HEK293T (cell line): Measurements from ENCODE around the gene RNGTT.

Source experiments
- CTCF ChIA-PET: fragments of 350-600 bp; formaldehyde crosslinking; extraction: SDS; loops from one replicate; lab custom pipeline; 2021; ENCODE audit warnings: antibody characterized with exemption, inconsistent platforms; lab: Yijun Ruan, JAX
- POLR2A ChIA-PET: fragments of 350-600 bp; formaldehyde crosslinking; extraction: SDS; loops from one replicate; lab custom pipeline; 2020; ENCODE audit warnings: antibody characterized with exemption, inconsistent platforms; lab: Yijun Ruan, JAX
- DNase-seq: peaks from one replicate; pipeline ENCODE4 v3.0.0; 2012; ENCODE audit warnings: mixed read lengths; ENCODE audit errors: extremely low spot score
- ARNT ChIP-seq: fragments of 450-650 bp; IDR thresholded peaks from 2 replicates; pipeline ENCODE4 v1.6.1; 2017; ENCODE audit warnings: mild to moderate bottlenecking
- BHLHE40 ChIP-seq: fragments of 450-650 bp; IDR thresholded peaks from 2 replicates; pipeline ENCODE4 v1.6.1; 2016; ENCODE audit warnings: mild to moderate bottlenecking, moderate library complexity, borderline replicate concordance
- CTBP1 ChIP-seq: fragments of 450-650 bp; IDR thresholded peaks from 2 replicates; pipeline ENCODE4 v1.6.1; 2016; ENCODE audit warnings: borderline replicate concordance
- ELF4 ChIP-seq: fragments of 450-650 bp; IDR thresholded peaks from 2 replicates; pipeline ENCODE4 v1.6.1; 2017; ENCODE audit warnings: antibody characterized with exemption
- FOXA1 ChIP-seq: fragments of 450-650 bp; IDR thresholded peaks from 2 replicates; pipeline ENCODE4 v1.6.1; 2016; ENCODE audit warnings: mild to moderate bottlenecking
- FOXK2 ChIP-seq: fragments of 450-650 bp; IDR thresholded peaks from 2 replicates; pipeline ENCODE4 v1.6.1; 2016; ENCODE audit warnings: mild to moderate bottlenecking
- FOXM1 ChIP-seq: fragments of 450-650 bp; IDR thresholded peaks from 2 replicates; pipeline ENCODE4 v1.6.1; 2017; ENCODE audit warnings: mild to moderate bottlenecking, borderline replicate concordance
- HDGF ChIP-seq: fragments of 450-650 bp; IDR thresholded peaks from 2 replicates; pipeline ENCODE4 v1.6.1; 2017; ENCODE audit warnings: antibody characterized with exemption, borderline replicate concordance
- L3MBTL2 ChIP-seq: fragments of 450-650 bp; conservative IDR thresholded peaks from 2 replicates; pipeline ENCODE4 v1.6.1; 2016; ENCODE audit warnings: mild to moderate bottlenecking
- LEF1 ChIP-seq: fragments of 450-650 bp; IDR thresholded peaks from 2 replicates; pipeline ENCODE4 v1.6.1; 2017; ENCODE audit warnings: mild to moderate bottlenecking, borderline replicate concordance
- NFRKB ChIP-seq: fragments of 450-650 bp; IDR thresholded peaks from 2 replicates; pipeline ENCODE4 v1.6.1; 2016; ENCODE audit warnings: mild to moderate bottlenecking, moderate library complexity
- SP1 ChIP-seq: fragments of 450-650 bp; IDR thresholded peaks from 2 replicates; pipeline ENCODE4 v1.6.1; 2017
- SUZ12 ChIP-seq: fragments of 450-650 bp; IDR thresholded peaks from 2 replicates; pipeline ENCODE4 v1.6.1; 2016; ENCODE audit warnings: mild to moderate bottlenecking
- TARDBP ChIP-seq: fragments of 450-650 bp; IDR thresholded peaks from 2 replicates; pipeline ENCODE4 v1.6.1; 2016
- ZNF384 ChIP-seq: fragments of 450-650 bp; IDR thresholded peaks from 2 replicates; pipeline ENCODE4 v1.6.1; 2016
- TF ChIP-seq, protein P1 (sequence below): fragments of 450-650 bp; IDR thresholded peaks from 2 replicates; pipeline ENCODE4 v1.6.1; 2016

The RNGTT gene

GRCh38 chr6:88586371-88587149, 376.9 kb downstream of the RNGTT start:
- no peak for TF ChIP-seq NFRKB
- TF ChIP-seq SUZ12, result no peak
- TF ChIP-seq L3MBTL2, result no peak
- TF ChIP-seq ARNT, result no peak
- TF ChIP-seq FOXK2, result no peak
- no peak for TF ChIP-seq FOXM1
- no peak for TF ChIP-seq SP1
- TF ChIP-seq, protein P1, sequence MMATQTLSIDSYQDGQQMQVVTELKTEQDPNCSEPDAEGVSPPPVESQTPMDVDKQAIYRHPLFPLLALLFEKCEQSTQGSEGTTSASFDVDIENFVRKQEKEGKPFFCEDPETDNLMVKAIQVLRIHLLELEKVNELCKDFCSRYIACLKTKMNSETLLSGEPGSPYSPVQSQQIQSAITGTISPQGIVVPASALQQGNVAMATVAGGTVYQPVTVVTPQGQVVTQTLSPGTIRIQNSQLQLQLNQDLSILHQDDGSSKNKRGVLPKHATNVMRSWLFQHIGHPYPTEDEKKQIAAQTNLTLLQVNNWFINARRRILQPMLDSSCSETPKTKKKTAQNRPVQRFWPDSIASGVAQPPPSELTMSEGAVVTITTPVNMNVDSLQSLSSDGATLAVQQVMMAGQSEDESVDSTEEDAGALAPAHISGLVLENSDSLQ, result no peak
- no peak for TF ChIP-seq LEF1
- TF ChIP-seq ELF4, result no peak
- TF ChIP-seq HDGF, result no peak
- TF ChIP-seq FOXA1, result no peak
- no peak for TF ChIP-seq CTBP1
- no peak for TF ChIP-seq BHLHE40
- no peak for TF ChIP-seq ZNF384
- TF ChIP-seq TARDBP, result no peak
- no peak for DNase-seq
- CTCF ChIA-PET, result no interaction called here
- POLR2A ChIA-PET, result no interaction called here

DNA sequence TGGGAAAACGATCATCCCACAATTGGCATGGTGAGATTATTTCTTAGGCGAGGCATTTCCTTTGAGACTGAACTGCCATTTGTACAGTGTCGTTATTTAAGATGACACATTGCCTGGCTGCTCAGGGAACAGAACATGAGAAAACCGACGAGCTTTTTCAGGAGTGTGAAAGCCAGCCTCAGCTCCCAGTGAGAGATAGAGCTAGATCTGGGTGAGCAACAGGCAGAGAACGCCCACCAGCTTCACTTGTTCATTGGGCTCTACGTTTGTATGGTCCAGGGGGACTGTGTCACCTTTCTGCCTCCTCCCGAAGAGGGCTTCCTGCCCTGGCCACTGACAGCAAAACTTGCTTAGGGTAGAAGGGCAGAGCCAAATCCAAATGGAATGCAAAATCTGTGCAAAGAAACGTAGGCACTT, 378.1 kb downstream of the RNGTT start:
- ChIA-PET POLR2A (no interaction called here), CTCF (no interaction called here)
- DNase-seq, result no peak
- TF ChIP-seq SP1 (no peak), HDGF (no peak), SUZ12 (no peak), FOXA1 (no peak), FOXK2 (no peak), TARDBP (no peak), NFRKB (no peak), ZNF384 (no peak), LEF1 (no peak), CTBP1 (no peak), ELF4 (no peak), FOXM1 (no peak), ARNT (no peak), BHLHE40 (no peak), L3MBTL2 (no peak)
- TF ChIP-seq, protein P1, result no peak

DNA sequence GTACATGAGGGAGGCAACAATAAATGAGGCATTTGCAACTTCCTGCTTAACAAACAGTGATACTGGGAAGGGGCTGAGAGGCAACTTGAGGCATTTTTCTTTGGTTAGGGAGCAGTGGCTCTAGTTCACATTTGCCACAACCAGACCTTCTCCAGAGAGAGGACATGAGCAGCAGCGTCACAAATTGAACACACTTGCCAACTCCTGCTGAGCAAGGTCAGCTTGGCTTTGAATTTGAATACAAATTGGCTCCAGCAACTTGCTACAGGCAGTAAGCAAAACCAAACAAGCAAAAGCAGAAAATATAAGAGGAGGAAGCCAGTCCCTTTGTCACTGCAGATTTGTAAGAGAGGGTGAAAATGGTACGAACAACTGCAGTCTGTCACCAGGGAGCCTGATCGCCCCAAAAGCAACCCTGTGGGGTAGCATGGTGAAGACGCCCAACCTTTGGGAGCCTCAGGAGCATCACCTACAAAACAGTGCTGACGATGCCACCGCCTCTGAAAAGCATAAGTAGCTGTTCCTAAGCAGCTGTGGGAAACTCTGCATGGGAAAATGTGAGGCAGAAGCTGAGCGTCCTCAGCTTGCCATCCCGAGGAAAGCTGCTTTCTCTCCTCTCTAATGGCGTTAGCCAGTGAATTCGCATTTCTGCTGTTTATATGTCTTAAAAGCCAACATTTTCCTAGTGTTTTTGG, 378.7 kb downstream of the RNGTT start:
- DNase-seq, result no peak
- TF ChIP-seq TARDBP (no peak), SUZ12 (no peak), FOXA1 (no peak), ELF4 (no peak), L3MBTL2 (no peak), HDGF (no peak), SP1 (no peak), ARNT (no peak), FOXM1 (no peak), CTBP1 (no peak), ZNF384 (no peak), LEF1 (no peak), BHLHE40 (no peak), FOXK2 (no peak), NFRKB (no peak)
- TF ChIP-seq, protein P1, result no peak
- ChIA-PET POLR2A (no interaction called here), CTCF (no interaction called here)

GRCh38 chr6:88577461-88577860, 386.0 kb downstream of the RNGTT start:
- POLR2A ChIA-PET, result no interaction called here
- TF ChIP-seq TARDBP (no peak), HDGF (no peak), ELF4 (no peak), CTBP1 (no peak), SUZ12 (no peak), BHLHE40 (no peak), SP1 (no peak)
- DNase-seq, result no peak
- CTCF ChIA-PET, result no interaction called here

DNA sequence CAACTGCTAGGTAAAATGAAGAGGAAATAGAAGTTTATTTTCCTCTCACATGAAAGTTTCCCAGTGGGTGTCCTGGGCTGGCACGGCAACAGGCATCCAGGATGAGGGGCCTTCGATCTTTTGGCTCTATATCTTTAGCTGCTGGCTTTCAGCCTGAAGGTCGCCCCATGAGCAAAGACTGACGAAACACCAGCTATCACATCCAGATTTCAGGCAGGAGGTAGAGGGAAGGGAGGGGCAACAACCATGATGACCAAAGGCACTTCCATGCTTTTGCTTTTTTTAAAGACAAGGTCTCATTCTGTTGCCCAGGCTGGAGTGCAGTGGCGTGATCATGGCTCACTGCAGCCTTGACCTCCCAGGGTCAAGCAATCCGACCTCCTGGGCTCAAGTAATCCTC, 387.9 kb downstream of the RNGTT start:
- TF ChIP-seq CTBP1 (no peak), L3MBTL2 (no peak), BHLHE40 (no peak), NFRKB (no peak), FOXK2 (no peak), LEF1 (no peak), HDGF (no peak)
- TF ChIP-seq, protein P1, result no peak
- DNase-seq, result no peak
- ChIA-PET CTCF (interaction anchor here (1.0 kb wide), 1 partner anchor 15 kb away, joined by 3 read pairs; no protein-coding TSS in a partner anchor), POLR2A (no interaction called here)
